HL-60 (cell line): ENCODE results near the gene GNA14.

Experiments
- DNase-seq, 2 experiments: peaks; one replicate each; pipeline ENCODE4 v3.0.0-alpha.2; 2010 to 2020; ENCODE audit warnings: low read depth in 1 of 2, low spot score in 1 of 2
- H3K27ac ChIP-seq: fragments of 250-450 bp; sonication (Bioruptor Pico); replicated peaks from 2 replicates; pipeline ENCODE4 v1.5.1; 2020; ENCODE audit warnings: mild to moderate bottlenecking, moderate library complexity
- H3K27me3 ChIP-seq: fragments of 250-450 bp; sonication (Bioruptor Pico); 2 replicates; pipeline ENCODE4 v1.5.1; 2021; ENCODE audit warnings: mild to moderate bottlenecking, moderate library complexity; ENCODE audit not compliant: insufficient read depth, poor library complexity, severe bottlenecking
- H3K4me3 ChIP-seq: replicated peaks from 2 replicates; pipeline ENCODE4 v1.5.1; 2011; ENCODE audit warnings: mild to moderate bottlenecking, control low read depth, low read length; ENCODE audit not compliant: insufficient read depth
- GABPA ChIP-seq: IDR thresholded peaks from 2 replicates; pipeline ENCODE4 v1.6.1; 2012; ENCODE audit warnings: low read depth
- POLR2AphosphoS5 ChIP-seq: IDR thresholded peaks from 2 replicates; pipeline ENCODE4 v1.6.1; 2012; ENCODE audit warnings: low read depth
- SPI1 ChIP-seq: IDR thresholded peaks from 2 replicates; pipeline ENCODE4 v1.6.1; 2012; ENCODE audit warnings: low read depth, mild to moderate bottlenecking, borderline replicate concordance
- TF ChIP-seq, protein P1 (sequence below): IDR thresholded peaks from one replicate; pipeline ENCODE4 v1.5.1; 2011; ENCODE audit warnings: low read length, control low read depth, inconsistent platforms; ENCODE audit not compliant: insufficient read depth
- TF ChIP-seq, protein P2 (sequence below): IDR thresholded peaks from 2 replicates; pipeline ENCODE4 v1.6.1; 2012; ENCODE audit warnings: low read depth; ENCODE audit not compliant: insufficient replicate concordance

GNA14 gene

DNA sequence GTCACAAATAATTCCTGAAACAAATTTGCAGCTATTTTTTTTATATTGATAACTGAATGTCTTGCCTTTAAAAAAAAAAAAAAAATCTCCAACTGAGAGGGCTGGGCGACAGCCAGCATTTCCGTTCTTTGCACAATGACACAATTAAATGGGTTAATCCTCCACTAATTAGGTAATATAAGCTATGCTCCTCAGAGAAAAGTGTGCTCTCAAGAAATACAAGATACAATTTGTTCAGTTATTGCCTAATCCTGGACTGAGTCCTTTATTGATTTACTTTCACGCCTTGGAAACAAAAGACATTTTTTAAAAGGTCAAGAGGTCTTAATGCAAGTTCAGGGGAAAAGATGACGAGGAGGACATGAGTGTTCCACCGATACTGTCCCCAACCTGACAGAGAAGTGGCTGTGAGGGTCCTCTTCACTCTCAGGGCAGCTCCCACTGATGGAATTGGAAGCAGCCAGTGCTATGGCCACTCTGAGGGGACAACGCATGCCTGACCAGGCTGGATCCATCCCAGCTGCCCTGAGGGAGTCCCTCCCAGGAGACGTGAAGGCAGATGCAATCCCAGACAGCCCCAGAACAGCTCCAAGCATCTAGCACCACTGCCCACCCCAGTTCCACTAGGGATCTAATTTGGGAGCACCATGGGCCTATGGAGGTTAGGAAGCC lies 220.7 kb downstream of the GNA14 start:
- Histone ChIP-seq H3K4me3 (no peak overlapping the region), H3K27ac (no peak overlapping the region), H3K27me3 (no peaks in the 10 kb centered on the region)
- DNase-seq = no peak
- TF ChIP-seq SPI1 = no peak
- no peak for TF ChIP-seq POLR2AphosphoS5
- no peak for TF ChIP-seq GABPA
- TF ChIP-seq, protein P1, sequence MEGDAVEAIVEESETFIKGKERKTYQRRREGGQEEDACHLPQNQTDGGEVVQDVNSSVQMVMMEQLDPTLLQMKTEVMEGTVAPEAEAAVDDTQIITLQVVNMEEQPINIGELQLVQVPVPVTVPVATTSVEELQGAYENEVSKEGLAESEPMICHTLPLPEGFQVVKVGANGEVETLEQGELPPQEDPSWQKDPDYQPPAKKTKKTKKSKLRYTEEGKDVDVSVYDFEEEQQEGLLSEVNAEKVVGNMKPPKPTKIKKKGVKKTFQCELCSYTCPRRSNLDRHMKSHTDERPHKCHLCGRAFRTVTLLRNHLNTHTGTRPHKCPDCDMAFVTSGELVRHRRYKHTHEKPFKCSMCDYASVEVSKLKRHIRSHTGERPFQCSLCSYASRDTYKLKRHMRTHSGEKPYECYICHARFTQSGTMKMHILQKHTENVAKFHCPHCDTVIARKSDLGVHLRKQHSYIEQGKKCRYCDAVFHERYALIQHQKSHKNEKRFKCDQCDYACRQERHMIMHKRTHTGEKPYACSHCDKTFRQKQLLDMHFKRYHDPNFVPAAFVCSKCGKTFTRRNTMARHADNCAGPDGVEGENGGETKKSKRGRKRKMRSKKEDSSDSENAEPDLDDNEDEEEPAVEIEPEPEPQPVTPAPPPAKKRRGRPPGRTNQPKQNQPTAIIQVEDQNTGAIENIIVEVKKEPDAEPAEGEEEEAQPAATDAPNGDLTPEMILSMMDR = no peak

DNA sequence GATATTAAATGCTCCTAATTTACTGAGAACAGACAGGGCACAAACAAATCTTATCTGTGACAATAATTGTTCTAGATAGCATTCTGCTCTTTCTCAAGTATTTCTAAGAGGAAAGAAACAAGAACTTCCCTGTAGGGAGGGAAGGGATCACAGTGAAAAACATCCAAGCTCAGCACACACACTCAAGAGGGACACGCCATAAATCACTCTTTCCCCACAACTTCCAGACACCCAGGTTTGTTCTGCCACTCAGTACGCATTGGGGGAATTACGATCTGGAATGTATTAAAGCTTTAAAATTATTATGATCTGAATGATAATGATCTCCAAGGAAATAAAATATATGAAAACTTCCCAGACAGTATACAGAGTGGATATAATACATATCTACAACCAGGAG lies 221.4 kb downstream of the GNA14 start:
- DNase-seq = no peak
- Histone ChIP-seq H3K4me3 (no peak overlapping the region), H3K27me3 (no peaks in the 10 kb centered on the region), H3K27ac (0 out of 2 replicates have a peak overlapping the region, but pooled peaks have one; percentile 5)
- TF ChIP-seq POLR2AphosphoS5 (no peak), SPI1 (no peak)

DNA sequence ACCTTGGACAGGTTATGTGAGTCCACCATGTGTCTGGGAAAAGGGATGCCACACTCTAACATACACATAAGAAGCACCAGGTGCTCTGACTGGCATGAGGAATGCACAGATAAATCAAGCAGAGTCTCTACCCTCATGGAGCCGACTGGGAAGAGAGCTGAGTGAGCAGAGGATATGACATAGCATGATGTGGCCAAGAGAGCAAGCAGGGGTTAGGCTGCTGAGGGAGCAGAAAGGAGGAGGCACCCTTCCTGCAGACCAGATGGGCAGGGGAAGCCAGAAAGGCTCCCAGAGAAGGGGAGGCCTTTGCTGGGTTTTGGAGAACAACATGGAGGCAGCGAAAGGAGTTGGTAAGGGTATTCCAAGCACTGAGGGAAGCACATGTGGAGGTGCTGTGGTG lies 223.1 kb downstream of the GNA14 start:
- Histone ChIP-seq H3K4me3 (no peak overlapping the region), H3K27ac (no peak overlapping the region), H3K27me3 (no peaks in the 10 kb centered on the region)
- TF ChIP-seq POLR2AphosphoS5 = no peak
- TF ChIP-seq, protein P1 = no peak
- TF ChIP-seq SPI1 = no peak
- TF ChIP-seq, protein P2, sequence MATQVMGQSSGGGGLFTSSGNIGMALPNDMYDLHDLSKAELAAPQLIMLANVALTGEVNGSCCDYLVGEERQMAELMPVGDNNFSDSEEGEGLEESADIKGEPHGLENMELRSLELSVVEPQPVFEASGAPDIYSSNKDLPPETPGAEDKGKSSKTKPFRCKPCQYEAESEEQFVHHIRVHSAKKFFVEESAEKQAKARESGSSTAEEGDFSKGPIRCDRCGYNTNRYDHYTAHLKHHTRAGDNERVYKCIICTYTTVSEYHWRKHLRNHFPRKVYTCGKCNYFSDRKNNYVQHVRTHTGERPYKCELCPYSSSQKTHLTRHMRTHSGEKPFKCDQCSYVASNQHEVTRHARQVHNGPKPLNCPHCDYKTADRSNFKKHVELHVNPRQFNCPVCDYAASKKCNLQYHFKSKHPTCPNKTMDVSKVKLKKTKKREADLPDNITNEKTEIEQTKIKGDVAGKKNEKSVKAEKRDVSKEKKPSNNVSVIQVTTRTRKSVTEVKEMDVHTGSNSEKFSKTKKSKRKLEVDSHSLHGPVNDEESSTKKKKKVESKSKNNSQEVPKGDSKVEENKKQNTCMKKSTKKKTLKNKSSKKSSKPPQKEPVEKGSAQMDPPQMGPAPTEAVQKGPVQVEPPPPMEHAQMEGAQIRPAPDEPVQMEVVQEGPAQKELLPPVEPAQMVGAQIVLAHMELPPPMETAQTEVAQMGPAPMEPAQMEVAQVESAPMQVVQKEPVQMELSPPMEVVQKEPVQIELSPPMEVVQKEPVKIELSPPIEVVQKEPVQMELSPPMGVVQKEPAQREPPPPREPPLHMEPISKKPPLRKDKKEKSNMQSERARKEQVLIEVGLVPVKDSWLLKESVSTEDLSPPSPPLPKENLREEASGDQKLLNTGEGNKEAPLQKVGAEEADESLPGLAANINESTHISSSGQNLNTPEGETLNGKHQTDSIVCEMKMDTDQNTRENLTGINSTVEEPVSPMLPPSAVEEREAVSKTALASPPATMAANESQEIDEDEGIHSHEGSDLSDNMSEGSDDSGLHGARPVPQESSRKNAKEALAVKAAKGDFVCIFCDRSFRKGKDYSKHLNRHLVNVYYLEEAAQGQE = no peak
- no peak for DNase-seq

DNA sequence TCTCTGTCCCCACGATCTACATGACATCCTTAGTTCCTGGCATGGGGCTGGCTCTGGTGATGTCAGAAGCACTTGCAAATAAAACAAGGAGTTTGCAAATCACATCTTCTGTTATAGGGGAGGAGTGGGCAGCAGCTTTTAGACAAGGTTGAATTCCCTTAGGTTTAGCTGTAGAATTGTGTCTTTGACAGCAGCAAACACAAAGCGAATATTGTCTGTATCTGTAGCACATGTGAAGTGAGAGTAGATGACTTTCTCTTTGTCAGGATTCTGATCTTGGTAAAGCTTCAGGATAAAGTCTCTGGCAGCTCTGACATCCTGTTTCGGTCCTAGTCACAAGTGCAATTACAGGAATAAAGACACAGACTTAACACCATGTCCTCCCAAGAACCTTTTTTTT lies 224.3 kb downstream of the GNA14 start:
- H3K4me3 ChIP-seq = no peak overlapping the region
- H3K27me3 ChIP-seq = no peaks in the 10 kb centered on the region
- no peak for DNase-seq
- TF ChIP-seq, protein P2 = no peak
- TF ChIP-seq, protein P1 = no peak
- no peak for TF ChIP-seq SPI1
- no peak for TF ChIP-seq POLR2AphosphoS5
- TF ChIP-seq GABPA = no peak
- H3K27ac ChIP-seq = no peak overlapping the region
